NCI-H446 (cell line): ENCODE results near the gene PRB4.
"Not testable (repeated sequence)": the region's sequence is repeated elsewhere in the genome, so short reads cannot be mapped to it uniquely, and the experiment has no call there.

Source experiments
- DNase-seq, 2 experiments: peaks; one replicate each; lab custom pipeline; 2025; lab: John Stamatoyannopoulos, UW

The PRB4 gene

DNA sequence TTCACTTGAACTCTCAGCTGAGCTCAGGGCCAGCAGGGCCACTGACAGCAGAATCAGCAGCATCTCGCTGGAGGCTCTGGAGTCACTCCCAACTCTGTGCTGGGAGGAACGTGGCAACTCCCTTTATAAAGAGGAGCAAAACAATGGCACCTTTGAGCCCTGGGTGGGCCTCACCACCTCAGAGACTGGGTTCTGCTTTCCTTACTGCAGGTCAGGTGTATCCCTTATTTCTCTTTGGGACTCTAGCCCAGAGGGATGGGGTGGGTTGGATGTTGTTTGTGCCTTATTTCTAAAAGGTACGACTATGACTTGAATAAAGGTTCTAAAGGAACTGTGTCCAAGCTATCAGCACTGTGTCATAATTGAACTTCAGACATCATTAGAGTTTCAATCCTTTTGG lies at the start of gene PRB4:
TSS of gene PRB4 (minus strand) at position 101 of the 400 bp plus-strand sequence. CDS start at position 63, 38 bp downstream.
- DNase-seq = no peak

DNA sequence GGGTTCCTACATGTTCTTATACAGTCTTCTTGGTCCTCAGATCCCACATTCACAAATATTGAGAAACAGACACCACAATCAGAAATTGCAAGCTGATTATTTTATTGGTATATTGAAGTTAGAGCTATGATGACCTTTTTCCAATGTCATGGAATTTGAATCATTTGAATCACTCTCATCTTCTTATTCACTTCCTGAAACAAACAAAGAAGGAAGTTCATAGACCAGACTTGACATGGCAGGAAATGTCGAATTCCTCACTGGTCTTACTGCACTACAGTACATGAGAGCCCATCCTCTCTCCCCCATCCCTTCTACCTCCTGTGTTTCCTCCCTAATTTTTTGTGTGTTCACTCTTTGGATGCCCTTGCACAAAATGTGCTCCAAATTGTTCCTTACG lies 41.5 kb upstream of the PRB4 start:
- not testable (repeated sequence) for DNase-seq

DNA sequence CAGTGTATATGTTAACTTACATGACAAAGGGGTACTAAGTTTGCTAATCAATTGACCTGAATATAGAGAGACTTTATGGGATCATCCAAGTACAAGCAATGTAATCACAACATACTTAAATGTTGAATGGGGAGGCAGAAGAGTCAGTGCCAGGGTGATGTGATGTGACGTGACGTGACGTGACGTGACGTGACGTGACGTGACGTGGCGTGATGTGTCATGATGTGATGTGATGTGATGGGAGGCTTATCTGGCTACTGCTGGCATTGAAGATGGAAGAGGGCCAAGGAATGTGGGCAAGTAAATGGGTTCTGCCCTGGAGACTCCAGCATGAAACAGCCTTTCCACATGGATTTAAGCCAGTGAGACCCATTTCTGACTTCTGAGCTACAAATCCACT lies 38.2 kb upstream of the PRB4 start:
- DNase-seq = no peak

DNA sequence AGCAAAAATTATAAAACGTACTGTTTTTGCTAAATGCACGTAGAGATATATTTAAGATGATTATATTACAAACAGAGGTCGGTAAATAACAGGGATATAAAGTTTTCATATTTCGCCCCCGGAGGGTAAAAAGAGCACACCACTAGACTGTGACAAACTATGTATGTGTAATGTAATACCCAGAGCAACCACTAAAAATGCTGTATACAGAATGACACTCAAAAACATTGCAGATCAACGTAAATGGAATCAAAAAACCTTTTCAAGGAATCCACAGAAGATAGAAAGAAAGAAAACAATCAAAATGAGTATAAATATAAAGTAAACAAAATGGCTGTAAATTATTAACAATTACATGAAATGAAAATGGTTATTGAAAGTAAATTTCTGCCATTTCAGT lies 37.6 kb upstream of the PRB4 start:
- DNase-seq = no peak

DNA sequence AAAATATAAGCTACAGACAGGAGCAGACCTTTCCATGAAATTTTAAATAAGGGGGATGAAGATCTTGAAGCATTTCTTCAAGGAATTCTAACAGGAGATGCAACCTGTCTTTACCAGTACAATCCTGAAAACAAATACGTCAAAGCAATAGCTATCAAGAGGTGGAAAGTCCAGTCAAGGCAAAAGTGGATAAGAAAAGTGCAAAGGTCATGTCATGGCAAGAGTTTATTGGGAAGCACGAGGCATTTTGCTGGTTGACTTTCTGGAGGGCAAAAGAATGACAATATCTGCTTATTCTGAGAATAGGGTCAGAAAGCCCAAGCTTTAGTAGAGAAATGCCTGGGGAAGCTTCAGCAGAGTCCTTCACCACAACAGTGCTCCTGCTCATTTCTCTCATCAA lies 34.3 kb upstream of the PRB4 start:
- DNase-seq = no peak

DNA sequence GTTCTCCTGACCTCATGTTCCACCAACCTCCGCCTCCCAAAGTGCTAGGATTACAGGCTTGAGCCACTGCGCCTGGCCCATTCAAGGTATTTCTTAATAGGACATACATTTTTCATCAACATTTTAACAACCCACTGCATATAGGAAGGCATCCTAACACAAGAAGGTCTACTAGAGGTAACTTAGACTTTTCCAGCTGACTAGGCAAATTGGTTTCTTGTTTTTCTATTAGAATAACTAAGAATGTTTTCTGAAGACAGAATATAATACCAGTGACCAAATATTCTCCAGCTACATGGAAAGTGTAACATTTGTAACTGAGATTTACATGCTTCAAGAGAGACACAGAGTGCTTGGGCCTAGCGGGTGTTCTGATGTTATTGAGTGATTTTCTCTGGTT lies 14.2 kb upstream of the PRB4 start:
- DNase-seq = no peak

DNA sequence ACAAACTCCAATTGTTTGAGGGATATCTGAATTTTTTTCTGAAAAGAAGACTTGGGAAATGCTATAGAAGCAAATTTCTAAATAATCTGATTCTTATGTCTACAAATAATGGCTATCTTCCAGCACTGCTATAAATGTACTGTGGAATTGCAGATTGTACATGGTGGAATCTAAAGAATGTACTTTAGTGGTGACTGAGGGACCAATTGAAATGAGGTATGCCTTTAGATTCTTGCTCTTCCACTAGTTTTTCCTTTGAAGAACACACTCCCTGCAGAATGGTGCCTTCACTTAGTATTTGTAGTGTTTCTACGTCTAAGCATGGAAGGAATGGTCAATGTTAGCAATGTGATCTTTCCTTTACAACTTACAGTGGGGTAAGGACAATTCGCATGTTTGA lies 11.7 kb upstream of the PRB4 start:
- no peak for DNase-seq

DNA sequence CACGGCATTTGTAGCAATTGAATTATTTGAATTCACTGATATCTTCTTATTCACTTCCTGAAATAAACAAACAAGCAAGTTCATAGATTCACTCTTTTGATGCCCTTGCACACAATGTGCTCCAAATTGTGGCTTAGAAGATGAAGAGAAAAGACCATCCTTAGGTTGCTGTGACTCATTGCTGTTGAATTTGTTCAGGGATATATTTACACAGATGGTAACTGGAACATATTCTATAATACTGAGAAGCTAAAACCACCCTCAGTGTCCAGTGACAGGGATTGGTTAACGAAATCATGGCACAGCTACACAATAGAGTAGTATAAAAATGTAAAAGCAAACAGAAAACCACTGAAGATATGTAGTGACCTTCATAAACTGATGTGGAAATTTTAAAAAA lies 3.1 kb downstream of the PRB4 start:
- DNase-seq = no peak

DNA sequence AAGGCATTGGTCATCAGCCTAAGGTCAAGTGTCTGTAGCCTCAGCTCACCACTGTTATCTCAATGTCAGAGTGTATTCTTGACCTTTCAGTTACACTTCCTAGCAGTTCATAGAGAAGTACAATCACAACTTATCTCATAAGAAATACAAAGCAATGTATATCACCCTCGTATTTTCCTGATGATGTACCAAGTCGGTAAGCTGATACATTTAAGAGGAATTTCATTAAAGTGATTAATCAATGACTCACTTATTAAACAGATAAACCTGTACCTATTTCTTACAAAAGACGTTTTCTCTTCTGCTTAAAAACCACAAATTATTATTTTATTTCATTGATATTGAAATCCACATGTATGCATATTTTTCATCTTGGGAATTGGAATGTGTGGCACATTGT lies 36.8 kb downstream of the PRB4 start:
- no peak for DNase-seq

DNA sequence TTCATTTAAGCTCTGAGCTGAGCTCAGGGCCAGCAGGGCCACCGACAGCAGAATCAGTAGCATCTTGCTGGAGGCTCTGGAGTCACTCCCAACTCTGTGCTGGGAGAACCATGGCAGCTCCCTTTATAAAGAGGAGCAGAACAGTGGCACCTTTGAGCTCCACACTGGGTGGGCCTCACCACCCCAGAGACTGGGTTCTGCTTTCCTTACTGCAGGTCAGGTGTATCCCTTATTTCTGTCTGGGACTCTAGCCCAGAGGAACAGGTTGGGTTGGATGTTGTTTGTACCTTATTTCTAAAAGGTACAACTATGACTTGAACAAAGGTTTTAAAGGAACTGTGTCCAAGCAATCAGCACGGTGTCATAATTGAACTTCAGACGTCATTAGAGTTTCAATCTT lies 40.6 kb downstream of the PRB4 start, which contains the start of gene PRB3:
TSS of gene PRB3 (minus strand) at position 101 of the 400 bp plus-strand sequence. CDS start at position 63, 38 bp downstream.
- DNase-seq = no peak

DNA sequence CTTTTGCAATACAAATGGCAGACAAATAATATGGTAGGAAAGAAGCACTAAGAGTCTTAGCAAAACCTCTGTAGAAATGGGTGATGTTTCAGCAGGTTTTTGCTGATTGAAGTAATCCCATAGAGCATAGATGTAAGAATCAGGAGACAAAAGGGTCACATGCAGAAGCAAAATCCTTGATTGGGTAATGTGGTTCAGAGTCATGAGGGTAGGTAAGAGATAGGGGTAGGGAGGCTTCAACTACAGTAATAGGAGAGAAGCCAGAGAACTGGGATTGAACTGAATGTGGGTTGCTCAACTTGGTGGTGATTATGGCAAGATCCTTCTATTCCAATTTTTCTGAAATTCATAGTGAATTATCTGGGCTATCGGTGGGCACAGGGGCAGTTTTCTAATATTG lies 45.7 kb downstream of the PRB4 start:
- DNase-seq = no peak
